GM23248 (cell line): ENCODE results near the gene TOR3A.

Experiments used
- EZH2 ChIP-seq: fragments of 200-600 bp; sonication (generic); IDR thresholded peaks from 2 replicates; pipeline ENCODE4 v1.6.1; 2018; ENCODE audit warnings: antibody characterized with exemption, mild to moderate bottlenecking; ENCODE audit not compliant: insufficient read depth, poor library complexity, severe bottlenecking
- EZH2phosphoT487 ChIP-seq: fragments of 200-600 bp; sonication (generic); IDR thresholded peaks from 2 replicates; pipeline ENCODE4 v1.6.1; 2018; ENCODE audit warnings: antibody characterized with exemption, moderate library complexity, mild to moderate bottlenecking, low read depth; ENCODE audit not compliant: insufficient read depth

- TF ChIP-seq EZH2: no peak
- TF ChIP-seq EZH2phosphoT487: no peak
Measured at GRCh38 chr1:179055937-179056336, 25.9 kb upstream of the TOR3A start.
